PFSK-1 (cell line): ENCODE measurements around the gene TFG.

Source experiments
- POLR2AphosphoS5 ChIP-seq: IDR thresholded peaks from 2 replicates; pipeline ENCODE4 v1.6.1; 2012; ENCODE audit warnings: low read depth, mild to moderate bottlenecking, control low read depth, low read length, moderate library complexity
- TAF1 ChIP-seq: IDR thresholded peaks from 2 replicates; pipeline ENCODE4 v1.6.1; 2012; ENCODE audit warnings: low read length, control low read depth, borderline replicate concordance; ENCODE audit not compliant: insufficient read depth
- TF ChIP-seq, protein P1 (sequence below), 2 experiments: IDR thresholded peaks; 2 replicates each; pipeline versions ENCODE4 v1.6.1 to v1.8.0; 2011 to 2012; ENCODE audit warnings: low read depth in 2 of 2, low read length in 2 of 2, control low read depth in 1 of 2, inconsistent platforms in 1 of 2, mild to moderate bottlenecking in 1 of 2, moderate library complexity in 1 of 2; ENCODE audit not compliant: insufficient read depth in 1 of 2

DNA sequence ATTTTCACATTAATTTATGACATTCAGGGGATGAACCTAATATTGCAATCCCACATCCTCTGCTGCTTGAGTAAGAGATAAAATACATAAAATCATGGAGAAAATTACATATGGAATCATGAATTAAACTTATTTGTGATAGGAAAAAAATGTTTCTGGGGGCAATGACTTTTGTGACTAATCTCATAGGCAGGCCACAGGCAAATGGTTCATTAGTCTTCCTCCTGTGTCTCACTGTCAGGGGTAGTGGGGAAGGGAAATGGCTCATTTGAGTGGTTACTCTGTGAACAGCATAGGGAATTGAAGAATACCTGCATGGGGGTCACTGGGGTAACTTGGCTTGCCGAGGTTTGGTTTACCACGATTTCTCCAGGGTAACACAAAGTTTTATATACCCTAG is 72.0 kb downstream of the TFG start:
- no peak for TF ChIP-seq TAF1
- no peak for TF ChIP-seq POLR2AphosphoS5
- TF ChIP-seq, protein P1, sequence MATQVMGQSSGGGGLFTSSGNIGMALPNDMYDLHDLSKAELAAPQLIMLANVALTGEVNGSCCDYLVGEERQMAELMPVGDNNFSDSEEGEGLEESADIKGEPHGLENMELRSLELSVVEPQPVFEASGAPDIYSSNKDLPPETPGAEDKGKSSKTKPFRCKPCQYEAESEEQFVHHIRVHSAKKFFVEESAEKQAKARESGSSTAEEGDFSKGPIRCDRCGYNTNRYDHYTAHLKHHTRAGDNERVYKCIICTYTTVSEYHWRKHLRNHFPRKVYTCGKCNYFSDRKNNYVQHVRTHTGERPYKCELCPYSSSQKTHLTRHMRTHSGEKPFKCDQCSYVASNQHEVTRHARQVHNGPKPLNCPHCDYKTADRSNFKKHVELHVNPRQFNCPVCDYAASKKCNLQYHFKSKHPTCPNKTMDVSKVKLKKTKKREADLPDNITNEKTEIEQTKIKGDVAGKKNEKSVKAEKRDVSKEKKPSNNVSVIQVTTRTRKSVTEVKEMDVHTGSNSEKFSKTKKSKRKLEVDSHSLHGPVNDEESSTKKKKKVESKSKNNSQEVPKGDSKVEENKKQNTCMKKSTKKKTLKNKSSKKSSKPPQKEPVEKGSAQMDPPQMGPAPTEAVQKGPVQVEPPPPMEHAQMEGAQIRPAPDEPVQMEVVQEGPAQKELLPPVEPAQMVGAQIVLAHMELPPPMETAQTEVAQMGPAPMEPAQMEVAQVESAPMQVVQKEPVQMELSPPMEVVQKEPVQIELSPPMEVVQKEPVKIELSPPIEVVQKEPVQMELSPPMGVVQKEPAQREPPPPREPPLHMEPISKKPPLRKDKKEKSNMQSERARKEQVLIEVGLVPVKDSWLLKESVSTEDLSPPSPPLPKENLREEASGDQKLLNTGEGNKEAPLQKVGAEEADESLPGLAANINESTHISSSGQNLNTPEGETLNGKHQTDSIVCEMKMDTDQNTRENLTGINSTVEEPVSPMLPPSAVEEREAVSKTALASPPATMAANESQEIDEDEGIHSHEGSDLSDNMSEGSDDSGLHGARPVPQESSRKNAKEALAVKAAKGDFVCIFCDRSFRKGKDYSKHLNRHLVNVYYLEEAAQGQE (IDR thresholded peaks at IDR 0.05; ENCODE audit: insufficient read depth in 1 of 2, low read depth in 2 of 2, low read length in 2 of 2) = no peak
